Sigmoid colon (tissue), 7 donors: ENCODE data around the gene MYLK. TPM values are rescaled to one million over a fixed set of nuclear protein-coding genes. Genes with fewer than 3 reads are reported as not detected.
A peak's percentile ranks its signal among the peaks of the same experiment; 100 is the strongest.

ENCODE experiments used
- DNase-seq: peaks from one replicate; pipeline ENCODE4 v3.0.0-alpha.2; 2019
- H3K27ac ChIP-seq, 4 donors: fragments of 200-600 bp; sonication (generic); one replicate each; pipeline ENCODE4 v1.5.1; 2016 to 2019; ENCODE audit warnings: mild to moderate bottlenecking in 1 of 4
- H3K27me3 ChIP-seq, 3 donors: fragments of 200-600 bp; sonication (generic); one replicate each; pipeline ENCODE4 v1.5.1; 2019; ENCODE audit warnings: mild to moderate bottlenecking in 1 of 3
- H3K36me3 ChIP-seq, 4 donors: fragments of 200-600 bp; sonication (generic); one replicate each; pipeline ENCODE4 v1.5.1; 2016 to 2019
- H3K4me1 ChIP-seq, 4 donors: fragments of 200-600 bp; sonication (generic); one replicate each; pipeline ENCODE4 v1.5.1; 2017 to 2019
- H3K4me3 ChIP-seq, 4 donors: fragments of 200-600 bp; sonication (generic); one replicate each; pipeline ENCODE4 v1.5.1; 2017 to 2019; ENCODE audit warnings: mild to moderate bottlenecking in 2 of 4, moderate library complexity in 1 of 4
- H3K9me3 ChIP-seq, 4 donors: fragments of 200-600 bp in 3 of 4; sonication (generic) in 3 of 4; one replicate each; pipeline versions ENCODE4 v1.5.1 to v1.6.1; 2013 to 2019
- CTCF ChIP-seq, 4 experiments: fragments of 450-650 bp in 3 of 4; fragments of 200-600 bp in 1 of 4; IDR thresholded peaks; one replicate each; pipeline ENCODE4 v1.5.1; 2016 to 2019; ENCODE audit warnings: antibody characterized with exemption in 4 of 4, mild to moderate bottlenecking in 3 of 4, moderate library complexity in 2 of 4
- EP300 ChIP-seq, 4 donors: sonication (generic); formaldehyde crosslinking; IDR thresholded peaks; one replicate each; pipeline ENCODE4 v1.6.1; 2017; ENCODE audit warnings: antibody characterized with exemption in 4 of 4
- POLR2A ChIP-seq, 2 donors: fragments of 450-650 bp; IDR thresholded peaks; one replicate each; pipeline ENCODE4 v1.6.1; 2016; ENCODE audit warnings: antibody characterized with exemption in 2 of 2, mild to moderate bottlenecking in 2 of 2, moderate library complexity in 2 of 2
- POLR2AphosphoS5 ChIP-seq, 4 donors: sonication (generic); formaldehyde crosslinking; IDR thresholded peaks; one replicate each; pipeline ENCODE4 v1.6.1; 2017; ENCODE audit warnings: antibody characterized with exemption in 4 of 4
- WGBS, 2 donors: extraction: QIAGEN DNeasy Blood & Tissue Kit; methylation state at CpG; one replicate each; pipeline ENCODE4 v1.1.7; 2013; 5-methylcytosine and 5-hydroxymethylcytosine counted together
- intact Hi-C: fragments of 100-400 bp; cut with DNase I; formaldehyde crosslinking; loops from one replicate; pipeline ENCODE4 v1.15.1; 2023
- polyA plus RNA-seq, 3 donors: library from polyadenylated mRNA; stranded (reverse); fragments of 200-250 nt; gene quantifications; one replicate each; pipeline ENCODE4 v1.2.3, GENCODE V29; 2013
- total RNA-seq, 4 donors: library from RNA; depleted of rRNA; stranded (reverse); fragments of >200 nt; gene quantifications; one replicate each; pipeline ENCODE4 v1.1.0, GENCODE V29; 2016
- donor health status: healthy with polysubstance abuse.
- donor health status: Bipolar disorder and iron deficiency.
- donor health status: healthy.

MYLK gene
- total and polyA plus RNA-seq, 7 donors = 21.5 to 2,153 (median 1,169) TPM

- H3K27ac ChIP-seq = peak overlapping the region in 1 of 4 donors; percentile 41
- no peaks in the 10 kb centered on the region for H3K36me3 ChIP-seq
- intact Hi-C loops = no loop called here
- peaks cover 0 to 64% (median 51%) of the 10 kb centered on the region in 4 donors for H3K4me1 ChIP-seq
- H3K9me3 ChIP-seq = no peaks in the 10 kb centered on the region
- no peak overlapping the region for H3K4me3 ChIP-seq
- no peaks in the 10 kb centered on the region for H3K27me3 ChIP-seq
- TF ChIP-seq CTCF (IDR thresholded peaks at IDR 0.05) = no peak
- TF ChIP-seq POLR2AphosphoS5 (IDR thresholded peaks at IDR 0.05) = no peak
- no peak for TF ChIP-seq EP300 (IDR thresholded peaks at IDR 0.05)
- TF ChIP-seq POLR2A (IDR thresholded peaks at IDR 0.05) = no peak
- DNase-seq = no peak
Measured at GRCh38 chr3:123753286-123753685, 130.8 kb downstream of the MYLK start.

GRCh38 chr3:123752228-123752627, 131.9 kb downstream of the MYLK start:
- 95 to 96% methylated on average over 8 of the region's 8 CpGs for WGBS, 2 donors
- Histone ChIP-seq H3K36me3 (no peaks in the 10 kb centered on the region), H3K27ac (peak overlapping the region in 1 of 4 donors; percentile 47), H3K4me3 (no peak overlapping the region), H3K9me3 (no peaks in the 10 kb centered on the region), H3K27me3 (no peaks in the 10 kb centered on the region), H3K4me1 (peaks cover 0 to 54% (median 40%) of the 10 kb centered on the region in 4 donors)
- DNase-seq = no peak
- intact Hi-C loops = no loop called here
- TF ChIP-seq CTCF (IDR thresholded peaks at IDR 0.05) = no peak
- TF ChIP-seq POLR2A (IDR thresholded peaks at IDR 0.05) = no peak
- TF ChIP-seq EP300 (IDR thresholded peaks at IDR 0.05) = no peak
- no peak for TF ChIP-seq POLR2AphosphoS5 (IDR thresholded peaks at IDR 0.05)

- H3K27me3 ChIP-seq = no peaks in the 10 kb centered on the region
- intact Hi-C loops = no loop called here
- no peaks in the 10 kb centered on the region for H3K36me3 ChIP-seq
- no peaks in the 10 kb centered on the region for H3K9me3 ChIP-seq
- DNase-seq = no peak
- H3K27ac ChIP-seq = peak overlapping the region in 2 of 4 donors; percentile 60 to 73
- H3K4me3 ChIP-seq = no peak overlapping the region
- 87 to 93% methylated on average over 3 of the region's 3 CpGs for WGBS, 2 donors
- peaks cover 0 to 49% (median 38%) of the 10 kb centered on the region in 4 donors for H3K4me1 ChIP-seq
- TF ChIP-seq POLR2AphosphoS5 (IDR thresholded peaks at IDR 0.05) = no peak
- TF ChIP-seq EP300 (IDR thresholded peaks at IDR 0.05) = no peak
- no peak for TF ChIP-seq POLR2A (IDR thresholded peaks at IDR 0.05)
- no peak for TF ChIP-seq CTCF (IDR thresholded peaks at IDR 0.05)
Measured at GRCh38 chr3:123751433-123751832, 132.7 kb downstream of the MYLK start.

- Histone ChIP-seq H3K9me3 (no peaks in the 10 kb centered on the region), H3K36me3 (no peaks in the 10 kb centered on the region), H3K4me1 (peaks cover 0 to 46% (median 34%) of the 10 kb centered on the region in 4 donors), H3K27ac (peak overlapping the region in 3 of 4 donors; percentile 22 to 73 (median 60)), H3K27me3 (no peaks in the 10 kb centered on the region), H3K4me3 (no peak overlapping the region)
- no peak for DNase-seq
- 78 to 83% methylated on average over 3 of the region's 3 CpGs for WGBS, 2 donors
- TF ChIP-seq POLR2AphosphoS5 (IDR thresholded peaks at IDR 0.05) = no peak
- TF ChIP-seq POLR2A (IDR thresholded peaks at IDR 0.05) = no peak
- no peak for TF ChIP-seq CTCF (IDR thresholded peaks at IDR 0.05)
- no peak for TF ChIP-seq EP300 (IDR thresholded peaks at IDR 0.05)
- intact Hi-C loops = no loop called here
Measured at GRCh38 chr3:123750659-123751420, 133.3 kb downstream of the MYLK start.
